IMR-90 (cell line): Measurements from ENCODE around the gene USP30. TPM values are rescaled to one million over a fixed set of nuclear protein-coding genes. Genes with fewer than 3 reads are reported as not detected.

Experiments
- ATAC-seq: fragments of 200-7000 bp; cut with Tn5 transposase; 2 replicates; pipeline ENCODE4 v1.9.1; 2020; ENCODE audit warnings: low read depth, mild to moderate bottlenecking, moderate library complexity
- BruUV-seq: library from RNA; stranded (reverse); fragments of 400-500 nt; replicated peaks from 2 replicates; lab custom pipeline; 2021; lab: Mats Ljungman, UMichigan
- CTCF ChIA-PET: fragments of 300-600 bp; formaldehyde crosslinking; extraction: SDS; loops from one replicate; lab custom pipeline; 2021; ENCODE audit warnings: antibody characterized with exemption; lab: Yijun Ruan, JAX
- POLR2A ChIA-PET: fragments of 300-600 bp; sonication (Branson Sonifier 250); formaldehyde crosslinking; loops from one replicate; lab custom pipeline; 2022; ENCODE audit warnings: antibody characterized with exemption; ENCODE audit not compliant: unreplicated experiment; lab: Charles Lee
- DNase-seq: peaks from one replicate; pipeline ENCODE4 v3.0.0; 2013
- H2AFZ ChIP-seq: replicated peaks from 2 replicates; pipeline ENCODE3; 2013; ENCODE audit warnings: low read length, mild to moderate bottlenecking; ENCODE audit not compliant: poor library complexity
- H2AK5ac ChIP-seq: 2 replicates; pipeline ENCODE4 v1.6.1; 2013; ENCODE audit warnings: low read depth, low read length, inconsistent platforms
- H2AK9ac ChIP-seq: replicated peaks from 2 replicates; pipeline ENCODE3; 2013; ENCODE audit warnings: mild to moderate bottlenecking, low read depth, low read length, moderate library complexity; ENCODE audit not compliant: poor library complexity
- H2BK120ac ChIP-seq: 2 replicates; pipeline ENCODE4 v1.6.1; 2013; ENCODE audit warnings: low read depth, low read length, inconsistent platforms
- H2BK15ac ChIP-seq: 3 replicates; pipeline ENCODE4 v1.6.1; 2013; ENCODE audit warnings: low read depth, low read length, inconsistent platforms
- H2BK20ac ChIP-seq: 2 replicates; pipeline ENCODE4 v1.6.1; 2013; ENCODE audit warnings: low read depth, mild to moderate bottlenecking, inconsistent platforms, low read length, moderate library complexity
- H2BK5ac ChIP-seq: 2 replicates; pipeline ENCODE4 v1.6.1; 2013; ENCODE audit warnings: mild to moderate bottlenecking, low read depth, low read length, inconsistent platforms; ENCODE audit not compliant: poor library complexity, severe bottlenecking
- H3K14ac ChIP-seq: replicated peaks from 2 replicates; pipeline ENCODE4 v1.6.1; 2013; ENCODE audit warnings: low read depth, low read length, inconsistent platforms
- H3K18ac ChIP-seq: 2 replicates; pipeline ENCODE4 v1.6.1; 2013; ENCODE audit warnings: low read depth, low read length, control low read depth
- H3K23ac ChIP-seq: 2 replicates; pipeline ENCODE4 v1.6.1; 2013; ENCODE audit warnings: low read depth, low read length, inconsistent platforms
- H3K27ac ChIP-seq: 2 replicates; pipeline ENCODE4 v1.5.1; 2013; ENCODE audit warnings: mild to moderate bottlenecking, control low read depth, low read length; ENCODE audit not compliant: insufficient read depth
- H3K27me3 ChIP-seq: 2 replicates; pipeline ENCODE4 v1.6.1; 2013; ENCODE audit warnings: low read length; ENCODE audit not compliant: control insufficient read depth, insufficient read depth
- H3K36me3 ChIP-seq: 2 replicates; pipeline ENCODE4 v1.6.1; 2013; ENCODE audit warnings: low read length, mixed read lengths; ENCODE audit not compliant: control insufficient read depth, insufficient read depth
- H3K4ac ChIP-seq: 2 replicates; pipeline ENCODE4 v1.6.1; 2013; ENCODE audit warnings: low read depth, low read length, inconsistent platforms
- H3K4me1 ChIP-seq: 2 replicates; pipeline ENCODE4 v1.6.1; 2013; ENCODE audit warnings: low read length, mixed read lengths; ENCODE audit not compliant: control insufficient read depth, insufficient read depth
- H3K4me2 ChIP-seq: 2 replicates; pipeline ENCODE4 v1.6.1; 2013; ENCODE audit warnings: low read depth, mild to moderate bottlenecking, control low read depth, low read length, moderate library complexity
- H3K4me3 ChIP-seq: 2 replicates; pipeline ENCODE4 v1.5.1; 2013; ENCODE audit warnings: low read depth, mild to moderate bottlenecking, control low read depth, low read length, moderate library complexity; ENCODE audit not compliant: insufficient read depth
- H3K56ac ChIP-seq: 2 replicates; pipeline ENCODE4 v1.6.1; 2013; ENCODE audit warnings: low read length, inconsistent platforms; ENCODE audit not compliant: insufficient read depth; ENCODE audit errors: extremely low read depth
- H3K79me1 ChIP-seq, 2 experiments: 2 replicates each; pipeline ENCODE4 v1.6.1; 2013; ENCODE audit warnings: low read length in 2 of 2, inconsistent platforms in 1 of 2, low read depth in 1 of 2
- H3K9ac ChIP-seq: 2 replicates; pipeline ENCODE4 v1.6.1; 2013; ENCODE audit warnings: low read depth, low read length, control low read depth
- H3K9me1 ChIP-seq: 2 replicates; pipeline ENCODE4 v1.6.1; 2013; ENCODE audit warnings: low read length, inconsistent platforms; ENCODE audit not compliant: insufficient read depth
- H3K9me3 ChIP-seq: 2 replicates; pipeline ENCODE4 v1.6.1; 2013; ENCODE audit warnings: low read length; ENCODE audit not compliant: control insufficient read depth, insufficient read depth
- H4K20me1 ChIP-seq: 2 replicates; pipeline ENCODE4 v1.6.1; 2013; ENCODE audit warnings: low read length, inconsistent platforms; ENCODE audit not compliant: insufficient read depth
- H4K5ac ChIP-seq: 2 replicates; pipeline ENCODE4 v1.6.1; 2013; ENCODE audit warnings: mild to moderate bottlenecking, low read depth, low read length, control low read depth
- H4K8ac ChIP-seq, 2 experiments: 2 replicates each; pipeline ENCODE4 v1.6.1; 2013; ENCODE audit warnings: low read depth in 2 of 2, low read length in 2 of 2, control low read depth in 1 of 2, inconsistent platforms in 1 of 2
- H4K91ac ChIP-seq: 2 replicates; pipeline ENCODE4 v1.6.1; 2013; ENCODE audit warnings: low read depth, low read length, inconsistent platforms; ENCODE audit not compliant: insufficient read depth
- MAFK ChIP-seq: IDR thresholded peaks from 2 replicates; pipeline ENCODE4 v1.6.1; 2012; ENCODE audit warnings: low read depth, low read length, improper control_type of control experiment
- WGBS, 2 experiments: methylation state at CpG; one replicate each; pipeline versions ENCODE4 v1.1.5 to v1.1.7; 2013; ENCODE audit warnings: missing lambda C conversion rate in 2 of 2; ENCODE audit not compliant: insufficient read length in 1 of 2; ENCODE audit errors: extremely low coverage in 2 of 2; 5-methylcytosine and 5-hydroxymethylcytosine counted together
- dilution Hi-C: fragments of 300-500 bp; cut with HindIII; formaldehyde crosslinking; loops from one replicate; pipeline ENCODE4 v1.14.3; 2018; ENCODE audit warnings: low sequenced_read_pairs; ENCODE audit not compliant: unreplicated experiment
- in situ Hi-C: fragments of 300-500 bp; cut with MboI; formaldehyde crosslinking; loops from 3 replicates; pipeline ENCODE4 v1.14.3; 2019; ENCODE audit warnings: low sequenced_read_pairs, inconsistent platforms, mixed read lengths
- intact Hi-C: fragments of 100-400 bp; cut with micrococcal nuclease; formaldehyde crosslinking; loops from 2 replicates; pipeline ENCODE4 v1.10.0; 2022
- polyA plus RNA-seq, 3 experiments: library from polyadenylated mRNA; depleted of rRNA; stranded (reverse); fragments of >200 nt; gene quantifications; 2 replicates each; pipeline ENCODE4 v1.2.3, GENCODE V29; 2012; ENCODE audit warnings: low replicate concordance in 1 of 3
- total RNA-seq: library from RNA; depleted of rRNA; stranded (reverse); fragments of >200 nt; gene quantifications from 2 replicates; pipeline ENCODE4 v1.2.3, GENCODE V29; 2012

Gene USP30
- total and polyA plus RNA-seq, 2 of the 4 experiments (the other 2 are of a cell fraction) = 10.4 to 11.2 TPM

GRCh38 chr12:109010259-109010658 lies 42.1 kb upstream of the USP30 start:
- WGBS, 2 experiments = no CpG with 5 or more reads among the region's 2 CpGs
- H3K4me3 ChIP-seq = no peak overlapping the region
- no peak overlapping the region for H2AK5ac ChIP-seq
- no peak overlapping the region for H3K4me2 ChIP-seq
- no peak overlapping the region for H3K27ac ChIP-seq
- no peak for TF ChIP-seq MAFK
- H3K9me3 ChIP-seq = no peaks in the 10 kb centered on the region
- ChIA-PET CTCF (no interaction called here), POLR2A (no interaction called here)
- H3K4ac ChIP-seq = no peak overlapping the region
- H3K56ac ChIP-seq = no peak overlapping the region
- H3K23ac ChIP-seq = no peak overlapping the region
- DNase-seq (no peak), ATAC-seq (no peak)
- H2AK9ac ChIP-seq = no peak overlapping the region
- H2AFZ ChIP-seq = no peak overlapping the region
- no peak overlapping the region for H3K18ac ChIP-seq
- no peak overlapping the region for H3K9ac ChIP-seq
- no peak overlapping the region for H4K8ac ChIP-seq
- in situ Hi-C loops (no loop called here), intact Hi-C loops (no loop called here), dilution Hi-C loops (no loop called here)
- H4K5ac ChIP-seq = no peak overlapping the region
- peaks cover 3% of the 10 kb centered on the region for H3K27me3 ChIP-seq
- H4K20me1 ChIP-seq = no peaks in the 10 kb centered on the region
- H3K36me3 ChIP-seq = no peaks in the 10 kb centered on the region
- H3K4me1 ChIP-seq = no peaks in the 10 kb centered on the region
- H3K14ac ChIP-seq = no peak overlapping the region
- H2BK15ac ChIP-seq = no peak overlapping the region
- no peak overlapping the region for H2BK20ac ChIP-seq
- H4K91ac ChIP-seq = no peak overlapping the region
- no peak overlapping the region for H2BK120ac ChIP-seq
- BruUV-seq = no TSS peak
- H3K9me1 ChIP-seq = no peaks in the 10 kb centered on the region
- no peaks in the 10 kb centered on the region for H3K79me1 ChIP-seq
- H2BK5ac ChIP-seq = no peak overlapping the region
